SK-N-SH treated with all-trans-retinoic acid at 6 μM for 48 hours (cell line): ENCODE results near the gene PRR30.

Experiments
- PPARA ChIP-seq: fragments of 250-450 bp; sonication (Bioruptor Pico); IDR thresholded peaks from 2 replicates; pipeline ENCODE4 v1.5.0; 2020; ENCODE audit warnings: mild to moderate bottlenecking, borderline replicate concordance
- ZFP3 ChIP-seq: fragments of 250-450 bp; sonication (Bioruptor Pico); IDR thresholded peaks from 2 replicates; pipeline ENCODE4 v1.5.0; 2020; ENCODE audit warnings: mild to moderate bottlenecking, moderate library complexity
- TF ChIP-seq, protein P1 (sequence below): fragments of 250-450 bp; sonication (Bioruptor Pico); IDR thresholded peaks from 2 replicates; pipeline ENCODE4 v1.8.0; 2021; ENCODE audit warnings: low read depth, mild to moderate bottlenecking, moderate library complexity, borderline replicate concordance

DNA sequence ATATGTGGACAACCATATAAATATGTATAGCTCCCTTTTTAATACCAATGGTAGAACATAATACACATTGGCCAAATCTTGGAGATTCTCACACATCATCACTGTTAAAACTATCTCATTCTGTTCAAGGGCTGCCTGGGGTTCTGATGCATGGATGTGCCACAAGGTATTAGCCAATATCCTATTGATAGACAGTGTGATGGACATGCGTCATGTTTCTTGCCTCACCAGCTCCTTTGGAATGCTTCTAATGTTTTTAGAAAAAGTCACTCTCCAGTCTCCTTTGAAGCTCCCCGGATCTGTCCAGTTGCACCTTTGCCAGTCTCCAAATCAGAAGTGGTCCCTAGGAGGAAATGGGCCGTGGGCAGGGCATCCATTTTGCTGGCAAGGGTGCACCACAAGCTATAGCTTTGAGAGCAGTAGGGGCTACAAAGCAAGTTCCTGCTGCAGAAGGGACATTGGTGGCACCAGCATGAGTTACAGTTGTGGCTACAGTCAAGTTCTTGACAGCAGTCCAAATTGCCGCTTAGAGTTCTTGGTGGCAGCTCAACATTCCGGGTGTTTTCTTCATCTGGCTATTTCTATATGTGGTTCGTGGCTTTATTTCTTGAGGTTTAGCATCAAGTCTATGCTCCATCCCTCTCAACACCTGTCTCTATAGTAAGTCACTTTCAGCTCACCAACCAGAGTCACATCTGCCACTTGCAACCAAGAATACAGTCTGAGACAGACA is 47.6 kb upstream of the PRR30 start:
- TF ChIP-seq, protein P1, sequence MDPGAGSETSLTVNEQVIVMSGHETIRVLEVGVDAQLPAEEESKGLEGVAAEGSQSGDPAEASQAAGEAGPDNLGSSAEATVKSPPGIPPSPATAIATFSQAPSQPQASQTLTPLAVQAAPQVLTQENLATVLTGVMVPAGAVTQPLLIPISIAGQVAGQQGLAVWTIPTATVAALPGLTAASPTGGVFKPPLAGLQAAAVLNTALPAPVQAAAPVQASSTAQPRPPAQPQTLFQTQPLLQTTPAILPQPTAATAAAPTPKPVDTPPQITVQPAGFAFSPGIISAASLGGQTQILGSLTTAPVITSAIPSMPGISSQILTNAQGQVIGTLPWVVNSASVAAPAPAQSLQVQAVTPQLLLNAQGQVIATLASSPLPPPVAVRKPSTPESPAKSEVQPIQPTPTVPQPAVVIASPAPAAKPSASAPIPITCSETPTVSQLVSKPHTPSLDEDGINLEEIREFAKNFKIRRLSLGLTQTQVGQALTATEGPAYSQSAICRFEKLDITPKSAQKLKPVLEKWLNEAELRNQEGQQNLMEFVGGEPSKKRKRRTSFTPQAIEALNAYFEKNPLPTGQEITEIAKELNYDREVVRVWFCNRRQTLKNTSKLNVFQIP = no peak
- TF ChIP-seq ZFP3 (CRISPR knock-in tag) (no peak), PPARA (CRISPR knock-in tag) (no peak)
